ENCODE results near the gene PEMT.

Gene PEMT

DNA sequence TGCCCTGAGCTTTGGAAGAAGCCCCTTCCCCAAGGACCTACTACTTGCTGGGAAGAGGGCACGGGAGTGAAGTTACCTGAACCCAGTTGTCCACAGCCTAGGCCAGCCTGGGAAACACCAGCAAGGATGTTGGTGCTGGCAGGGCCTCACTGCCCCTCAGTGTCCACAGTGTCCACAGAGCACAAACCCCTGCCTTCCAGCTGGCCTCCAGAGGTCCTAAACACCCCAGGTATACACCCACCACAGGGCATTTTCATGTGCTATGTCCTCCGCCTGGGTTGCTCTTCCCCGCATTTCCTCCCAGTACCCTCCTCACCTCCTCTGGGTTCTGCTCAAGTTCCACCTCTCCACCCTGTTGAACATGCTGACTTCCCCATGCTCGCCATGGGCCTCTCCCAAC is 4.2 kb upstream of the PEMT start:
- H3K27ac ChIP-seq (replicated peaks) = no peak overlapping the region
- TF ChIP-seq POLR2AphosphoS5 (IDR thresholded peaks at IDR 0.05; ENCODE audit: low read depth) = no peak
- no peak for TF ChIP-seq GABPA (IDR thresholded peaks at IDR 0.05; ENCODE audit: low read depth)
- no peak for TF ChIP-seq SPI1 (IDR thresholded peaks at IDR 0.05; ENCODE audit: borderline replicate concordance, low read depth)
- TF ChIP-seq, protein P1, sequence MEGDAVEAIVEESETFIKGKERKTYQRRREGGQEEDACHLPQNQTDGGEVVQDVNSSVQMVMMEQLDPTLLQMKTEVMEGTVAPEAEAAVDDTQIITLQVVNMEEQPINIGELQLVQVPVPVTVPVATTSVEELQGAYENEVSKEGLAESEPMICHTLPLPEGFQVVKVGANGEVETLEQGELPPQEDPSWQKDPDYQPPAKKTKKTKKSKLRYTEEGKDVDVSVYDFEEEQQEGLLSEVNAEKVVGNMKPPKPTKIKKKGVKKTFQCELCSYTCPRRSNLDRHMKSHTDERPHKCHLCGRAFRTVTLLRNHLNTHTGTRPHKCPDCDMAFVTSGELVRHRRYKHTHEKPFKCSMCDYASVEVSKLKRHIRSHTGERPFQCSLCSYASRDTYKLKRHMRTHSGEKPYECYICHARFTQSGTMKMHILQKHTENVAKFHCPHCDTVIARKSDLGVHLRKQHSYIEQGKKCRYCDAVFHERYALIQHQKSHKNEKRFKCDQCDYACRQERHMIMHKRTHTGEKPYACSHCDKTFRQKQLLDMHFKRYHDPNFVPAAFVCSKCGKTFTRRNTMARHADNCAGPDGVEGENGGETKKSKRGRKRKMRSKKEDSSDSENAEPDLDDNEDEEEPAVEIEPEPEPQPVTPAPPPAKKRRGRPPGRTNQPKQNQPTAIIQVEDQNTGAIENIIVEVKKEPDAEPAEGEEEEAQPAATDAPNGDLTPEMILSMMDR (IDR thresholded peaks at IDR 0.05; ENCODE audit: insufficient read depth, low read length) = no peak
- TF ChIP-seq, protein P2, sequence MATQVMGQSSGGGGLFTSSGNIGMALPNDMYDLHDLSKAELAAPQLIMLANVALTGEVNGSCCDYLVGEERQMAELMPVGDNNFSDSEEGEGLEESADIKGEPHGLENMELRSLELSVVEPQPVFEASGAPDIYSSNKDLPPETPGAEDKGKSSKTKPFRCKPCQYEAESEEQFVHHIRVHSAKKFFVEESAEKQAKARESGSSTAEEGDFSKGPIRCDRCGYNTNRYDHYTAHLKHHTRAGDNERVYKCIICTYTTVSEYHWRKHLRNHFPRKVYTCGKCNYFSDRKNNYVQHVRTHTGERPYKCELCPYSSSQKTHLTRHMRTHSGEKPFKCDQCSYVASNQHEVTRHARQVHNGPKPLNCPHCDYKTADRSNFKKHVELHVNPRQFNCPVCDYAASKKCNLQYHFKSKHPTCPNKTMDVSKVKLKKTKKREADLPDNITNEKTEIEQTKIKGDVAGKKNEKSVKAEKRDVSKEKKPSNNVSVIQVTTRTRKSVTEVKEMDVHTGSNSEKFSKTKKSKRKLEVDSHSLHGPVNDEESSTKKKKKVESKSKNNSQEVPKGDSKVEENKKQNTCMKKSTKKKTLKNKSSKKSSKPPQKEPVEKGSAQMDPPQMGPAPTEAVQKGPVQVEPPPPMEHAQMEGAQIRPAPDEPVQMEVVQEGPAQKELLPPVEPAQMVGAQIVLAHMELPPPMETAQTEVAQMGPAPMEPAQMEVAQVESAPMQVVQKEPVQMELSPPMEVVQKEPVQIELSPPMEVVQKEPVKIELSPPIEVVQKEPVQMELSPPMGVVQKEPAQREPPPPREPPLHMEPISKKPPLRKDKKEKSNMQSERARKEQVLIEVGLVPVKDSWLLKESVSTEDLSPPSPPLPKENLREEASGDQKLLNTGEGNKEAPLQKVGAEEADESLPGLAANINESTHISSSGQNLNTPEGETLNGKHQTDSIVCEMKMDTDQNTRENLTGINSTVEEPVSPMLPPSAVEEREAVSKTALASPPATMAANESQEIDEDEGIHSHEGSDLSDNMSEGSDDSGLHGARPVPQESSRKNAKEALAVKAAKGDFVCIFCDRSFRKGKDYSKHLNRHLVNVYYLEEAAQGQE (IDR thresholded peaks at IDR 0.05; ENCODE audit: insufficient replicate concordance, low read depth) = no peak
- no peaks in the 10 kb centered on the region for H3K27me3 ChIP-seq (ENCODE audit: insufficient read depth, poor library complexity, severe bottlenecking)
- H3K4me3 ChIP-seq (replicated peaks; ENCODE audit: insufficient read depth, low read length) = no peak overlapping the region
- no peak for DNase-seq (ENCODE audit: low read depth in 1 of 2, low spot score in 1 of 2)

- Histone ChIP-seq H3K27me3 (ENCODE audit: insufficient read depth, poor library complexity, severe bottlenecking) (no peaks in the 10 kb centered on the region), H3K4me3 (replicated peaks; ENCODE audit: insufficient read depth, low read length) (no peak overlapping the region), H3K27ac (replicated peaks) (peak overlapping the region; percentile 90)
- no peak for DNase-seq (ENCODE audit: low read depth in 1 of 2, low spot score in 1 of 2)
- no peak for TF ChIP-seq GABPA (IDR thresholded peaks at IDR 0.05; ENCODE audit: low read depth)
- TF ChIP-seq, protein P2 (IDR thresholded peaks at IDR 0.05; ENCODE audit: insufficient replicate concordance, low read depth) = no peak
- no peak for TF ChIP-seq POLR2AphosphoS5 (IDR thresholded peaks at IDR 0.05; ENCODE audit: low read depth)
- no peak for TF ChIP-seq SPI1 (IDR thresholded peaks at IDR 0.05; ENCODE audit: borderline replicate concordance, low read depth)
- TF ChIP-seq, protein P1 (IDR thresholded peaks at IDR 0.05; ENCODE audit: insufficient read depth, low read length) = no peak
Measured at GRCh38 chr17:17593222-17593620, 1.7 kb upstream of the PEMT start.

GRCh38 chr17:17590883-17591354 is 589 bp downstream of the PEMT start:
- TF ChIP-seq, protein P2 (IDR thresholded peaks at IDR 0.05; ENCODE audit: insufficient replicate concordance, low read depth) = no peak
- no peak for TF ChIP-seq POLR2AphosphoS5 (IDR thresholded peaks at IDR 0.05; ENCODE audit: low read depth)
- TF ChIP-seq, protein P1 (IDR thresholded peaks at IDR 0.05; ENCODE audit: insufficient read depth, low read length) = no peak
- TF ChIP-seq GABPA (IDR thresholded peaks at IDR 0.05; ENCODE audit: low read depth) = no peak
- TF ChIP-seq SPI1 (IDR thresholded peaks at IDR 0.05; ENCODE audit: borderline replicate concordance, low read depth) = no peak
- Histone ChIP-seq H3K27ac (replicated peaks) (peak overlapping the region; percentile 90), H3K27me3 (ENCODE audit: insufficient read depth, poor library complexity, severe bottlenecking) (no peaks in the 10 kb centered on the region), H3K4me3 (replicated peaks; ENCODE audit: insufficient read depth, low read length) (peak overlapping the region; percentile 66)
- no peak for DNase-seq (ENCODE audit: low read depth in 1 of 2, low spot score in 1 of 2)
